Measurements from ENCODE around the gene RALGDS. TPM values are rescaled to one million over a fixed set of nuclear protein-coding genes. Genes with fewer than 3 reads are reported as not detected.

Gene RALGDS
- polyA plus RNA-seq, 4 donors = 33.0 to 49.0 (median 35.7) TPM

GRCh38 chr9:133120501-133121197 is 391 bp downstream of the RALGDS start:
- Histone ChIP-seq H3K27ac (ENCODE audit: low read depth in 1 of 3, low read length in 2 of 3) (peak overlapping the region; percentile 72 to 90 (median 87)), H3K4me3 (ENCODE audit: low read depth in 1 of 3, low read length in 3 of 3) (peak overlapping the region; percentile 55 to 85 (median 62)), H3K36me3 (ENCODE audit: control insufficient read depth in 3 of 3, insufficient read depth in 2 of 3, low read depth in 1 of 3, low read length in 3 of 3) (peaks cover 0 to 36% (median 0%) of the 10 kb centered on the region in 3 donors), H3K27me3 (ENCODE audit: control insufficient read depth in 3 of 3, insufficient read depth in 3 of 3, low read length in 3 of 3) (no peaks in the 10 kb centered on the region), H3K9me3 (ENCODE audit: control insufficient read depth in 2 of 2, insufficient read depth in 1 of 2, low read depth in 1 of 2, low read length in 1 of 2) (no peaks in the 10 kb centered on the region), H3K4me1 (ENCODE audit: control insufficient read depth in 3 of 3, insufficient read depth in 2 of 3, low read depth in 1 of 3, low read length in 2 of 3) (peaks cover 19 to 51% (median 22%) of the 10 kb centered on the region in 3 donors)
- 1 to 3% (median 2%) methylated on average over 37 to 66 of the region's 66 CpGs for WGBS, 3 donors
- DNase-seq (peak in 1 of 2 donors; percentile 62), FAIRE-seq (no peak)

- 42 to 46% (median 45%) methylated on average over 19 to 21 of the region's 21 CpGs for WGBS, 3 donors
- Histone ChIP-seq H3K4me3 (ENCODE audit: low read depth in 1 of 3, low read length in 3 of 3) (peak overlapping the region; percentile 55 to 85 (median 62)), H3K4me1 (ENCODE audit: control insufficient read depth in 3 of 3, insufficient read depth in 2 of 3, low read depth in 1 of 3, low read length in 2 of 3) (peaks cover 19 to 57% (median 25%) of the 10 kb centered on the region in 3 donors)
These were observed 1.1 kb downstream of the RALGDS start for GRCh38 chr9:133119846-133120500.

GRCh38 chr9:133119103-133119845 is 1.8 kb downstream of the RALGDS start:
- DNase-seq (no peak), FAIRE-seq (no peak)
- Histone ChIP-seq H3K9me3 (ENCODE audit: control insufficient read depth in 2 of 2, insufficient read depth in 1 of 2, low read depth in 1 of 2, low read length in 1 of 2) (no peaks in the 10 kb centered on the region), H3K27me3 (ENCODE audit: control insufficient read depth in 3 of 3, insufficient read depth in 3 of 3, low read length in 3 of 3) (no peaks in the 10 kb centered on the region), H3K36me3 (ENCODE audit: control insufficient read depth in 3 of 3, insufficient read depth in 2 of 3, low read depth in 1 of 3, low read length in 3 of 3) (peaks cover 0 to 46% (median 0%) of the 10 kb centered on the region in 3 donors), H3K4me1 (ENCODE audit: control insufficient read depth in 3 of 3, insufficient read depth in 2 of 3, low read depth in 1 of 3, low read length in 2 of 3) (peaks cover 19 to 64% (median 29%) of the 10 kb centered on the region in 3 donors), H3K4me3 (ENCODE audit: low read depth in 1 of 3, low read length in 3 of 3) (peak overlapping the region in 2 of 3 donors; percentile 62 to 85), H3K27ac (ENCODE audit: low read depth in 1 of 3, low read length in 2 of 3) (peak overlapping the region; percentile 15 to 62 (median 42))
- WGBS, 3 donors = 68 to 87% (median 85%) methylated on average over 19 to 21 of the region's 21 CpGs

More at GRCh38 chr9:133119846-133120500, 1.1 kb downstream of the RALGDS start:
- FAIRE-seq (no peak), DNase-seq (no peak)
- Histone ChIP-seq H3K27me3 (ENCODE audit: control insufficient read depth in 3 of 3, insufficient read depth in 3 of 3, low read length in 3 of 3) (no peaks in the 10 kb centered on the region), H3K9me3 (ENCODE audit: control insufficient read depth in 2 of 2, insufficient read depth in 1 of 2, low read depth in 1 of 2, low read length in 1 of 2) (no peaks in the 10 kb centered on the region), H3K27ac (ENCODE audit: low read depth in 1 of 3, low read length in 2 of 3) (peak overlapping the region in 2 of 3 donors; percentile 72 to 87), H3K36me3 (ENCODE audit: control insufficient read depth in 3 of 3, insufficient read depth in 2 of 3, low read depth in 1 of 3, low read length in 3 of 3) (peaks cover 0 to 41% (median 0%) of the 10 kb centered on the region in 3 donors)

GRCh38 chr9:133118568-133118967 is 2.5 kb downstream of the RALGDS start:
- Histone ChIP-seq H3K27me3 (ENCODE audit: control insufficient read depth in 3 of 3, insufficient read depth in 3 of 3, low read length in 3 of 3) (no peaks in the 10 kb centered on the region), H3K4me1 (ENCODE audit: control insufficient read depth in 3 of 3, insufficient read depth in 2 of 3, low read depth in 1 of 3, low read length in 2 of 3) (peaks cover 23 to 66% (median 30%) of the 10 kb centered on the region in 3 donors), H3K4me3 (ENCODE audit: low read depth in 1 of 3, low read length in 3 of 3) (no peak overlapping the region), H3K36me3 (ENCODE audit: control insufficient read depth in 3 of 3, insufficient read depth in 2 of 3, low read depth in 1 of 3, low read length in 3 of 3) (peaks cover 0 to 46% (median 0%) of the 10 kb centered on the region in 3 donors), H3K9me3 (ENCODE audit: control insufficient read depth in 2 of 2, insufficient read depth in 1 of 2, low read depth in 1 of 2, low read length in 1 of 2) (no peaks in the 10 kb centered on the region), H3K27ac (ENCODE audit: low read depth in 1 of 3, low read length in 2 of 3) (no peak overlapping the region)
- no peak for DNase-seq
- FAIRE-seq = no peak
- 81 to 88% (median 82%) methylated on average over 3 of the region's 3 CpGs for WGBS, 3 donors

GRCh38 chr9:133118179-133118520 is 2.9 kb downstream of the RALGDS start:
- DNase-seq = no peak
- no peak for FAIRE-seq
- 84 to 90% (median 87%) methylated on average over 3 of the region's 3 CpGs for WGBS, 3 donors
- no peaks in the 10 kb centered on the region for H3K27me3 ChIP-seq (ENCODE audit: control insufficient read depth in 3 of 3, insufficient read depth in 3 of 3, low read length in 3 of 3)
- H3K9me3 ChIP-seq (ENCODE audit: control insufficient read depth in 2 of 2, insufficient read depth in 1 of 2, low read depth in 1 of 2, low read length in 1 of 2) = no peaks in the 10 kb centered on the region
- peaks cover 24 to 66% (median 30%) of the 10 kb centered on the region in 3 donors for H3K4me1 ChIP-seq (ENCODE audit: control insufficient read depth in 3 of 3, insufficient read depth in 2 of 3, low read depth in 1 of 3, low read length in 2 of 3)
- H3K4me3 ChIP-seq (ENCODE audit: low read depth in 1 of 3, low read length in 3 of 3) = no peak overlapping the region
- no peak overlapping the region for H3K27ac ChIP-seq (ENCODE audit: low read depth in 1 of 3, low read length in 2 of 3)
- peaks cover 0 to 46% (median 0%) of the 10 kb centered on the region in 3 donors for H3K36me3 ChIP-seq (ENCODE audit: control insufficient read depth in 3 of 3, insufficient read depth in 2 of 3, low read depth in 1 of 3, low read length in 3 of 3)

GRCh38 chr9:133117271-133118178 is 3.5 kb downstream of the RALGDS start:
- Histone ChIP-seq H3K9me3 (ENCODE audit: control insufficient read depth in 2 of 2, insufficient read depth in 1 of 2, low read depth in 1 of 2, low read length in 1 of 2) (no peaks in the 10 kb centered on the region), H3K4me3 (ENCODE audit: low read depth in 1 of 3, low read length in 3 of 3) (no peak overlapping the region), H3K27ac (ENCODE audit: low read depth in 1 of 3, low read length in 2 of 3) (peak overlapping the region in 2 of 3 donors; percentile 52 to 76), H3K36me3 (ENCODE audit: control insufficient read depth in 3 of 3, insufficient read depth in 2 of 3, low read depth in 1 of 3, low read length in 3 of 3) (peaks cover 0 to 51% (median 0%) of the 10 kb centered on the region in 3 donors), H3K4me1 (ENCODE audit: control insufficient read depth in 3 of 3, insufficient read depth in 2 of 3, low read depth in 1 of 3, low read length in 2 of 3) (peaks cover 18 to 66% (median 30%) of the 10 kb centered on the region in 3 donors), H3K27me3 (ENCODE audit: control insufficient read depth in 3 of 3, insufficient read depth in 3 of 3, low read length in 3 of 3) (no peaks in the 10 kb centered on the region)
- no peak for FAIRE-seq
- peak in 1 of 2 donors; percentile 55 for DNase-seq
- WGBS, 3 donors = 52 to 72% (median 56%) methylated on average over 17 to 18 of the region's 18 CpGs

- H3K9me3 ChIP-seq (ENCODE audit: control insufficient read depth in 2 of 2, insufficient read depth in 1 of 2, low read depth in 1 of 2, low read length in 1 of 2) = no peaks in the 10 kb centered on the region
- H3K4me3 ChIP-seq (ENCODE audit: low read depth in 1 of 3, low read length in 3 of 3) = no peak overlapping the region
- WGBS, 3 donors = 49 to 73% (median 62%) methylated on average over 20 of the region's 20 CpGs
- H3K4me1 ChIP-seq (ENCODE audit: control insufficient read depth in 3 of 3, insufficient read depth in 2 of 3, low read depth in 1 of 3, low read length in 2 of 3) = peaks cover 13 to 63% (median 23%) of the 10 kb centered on the region in 3 donors
- H3K27ac ChIP-seq (ENCODE audit: low read depth in 1 of 3, low read length in 2 of 3) = peak overlapping the region in 2 of 3 donors; percentile 52 to 76
- peaks cover 0 to 60% (median 2%) of the 10 kb centered on the region in 3 donors for H3K36me3 ChIP-seq (ENCODE audit: control insufficient read depth in 3 of 3, insufficient read depth in 2 of 3, low read depth in 1 of 3, low read length in 3 of 3)
- FAIRE-seq (no peak), DNase-seq (peak in 1 of 2 donors; percentile 82)
- H3K27me3 ChIP-seq (ENCODE audit: control insufficient read depth in 3 of 3, insufficient read depth in 3 of 3, low read length in 3 of 3) = no peaks in the 10 kb centered on the region
These were observed 4.5 kb downstream of the RALGDS start for GRCh38 chr9:133116346-133117231.
